ENCODE results near the gene DICER1. TPM values are rescaled to one million over a fixed set of nuclear protein-coding genes. Genes with fewer than 3 reads are reported as not detected.

DICER1 gene, protein sequence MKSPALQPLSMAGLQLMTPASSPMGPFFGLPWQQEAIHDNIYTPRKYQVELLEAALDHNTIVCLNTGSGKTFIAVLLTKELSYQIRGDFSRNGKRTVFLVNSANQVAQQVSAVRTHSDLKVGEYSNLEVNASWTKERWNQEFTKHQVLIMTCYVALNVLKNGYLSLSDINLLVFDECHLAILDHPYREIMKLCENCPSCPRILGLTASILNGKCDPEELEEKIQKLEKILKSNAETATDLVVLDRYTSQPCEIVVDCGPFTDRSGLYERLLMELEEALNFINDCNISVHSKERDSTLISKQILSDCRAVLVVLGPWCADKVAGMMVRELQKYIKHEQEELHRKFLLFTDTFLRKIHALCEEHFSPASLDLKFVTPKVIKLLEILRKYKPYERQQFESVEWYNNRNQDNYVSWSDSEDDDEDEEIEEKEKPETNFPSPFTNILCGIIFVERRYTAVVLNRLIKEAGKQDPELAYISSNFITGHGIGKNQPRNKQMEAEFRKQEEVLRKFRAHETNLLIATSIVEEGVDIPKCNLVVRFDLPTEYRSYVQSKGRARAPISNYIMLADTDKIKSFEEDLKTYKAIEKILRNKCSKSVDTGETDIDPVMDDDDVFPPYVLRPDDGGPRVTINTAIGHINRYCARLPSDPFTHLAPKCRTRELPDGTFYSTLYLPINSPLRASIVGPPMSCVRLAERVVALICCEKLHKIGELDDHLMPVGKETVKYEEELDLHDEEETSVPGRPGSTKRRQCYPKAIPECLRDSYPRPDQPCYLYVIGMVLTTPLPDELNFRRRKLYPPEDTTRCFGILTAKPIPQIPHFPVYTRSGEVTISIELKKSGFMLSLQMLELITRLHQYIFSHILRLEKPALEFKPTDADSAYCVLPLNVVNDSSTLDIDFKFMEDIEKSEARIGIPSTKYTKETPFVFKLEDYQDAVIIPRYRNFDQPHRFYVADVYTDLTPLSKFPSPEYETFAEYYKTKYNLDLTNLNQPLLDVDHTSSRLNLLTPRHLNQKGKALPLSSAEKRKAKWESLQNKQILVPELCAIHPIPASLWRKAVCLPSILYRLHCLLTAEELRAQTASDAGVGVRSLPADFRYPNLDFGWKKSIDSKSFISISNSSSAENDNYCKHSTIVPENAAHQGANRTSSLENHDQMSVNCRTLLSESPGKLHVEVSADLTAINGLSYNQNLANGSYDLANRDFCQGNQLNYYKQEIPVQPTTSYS (N-terminal part only)
- 32.0 and 44.1 TPM in 2 replicates for total RNA-seq

DNA sequence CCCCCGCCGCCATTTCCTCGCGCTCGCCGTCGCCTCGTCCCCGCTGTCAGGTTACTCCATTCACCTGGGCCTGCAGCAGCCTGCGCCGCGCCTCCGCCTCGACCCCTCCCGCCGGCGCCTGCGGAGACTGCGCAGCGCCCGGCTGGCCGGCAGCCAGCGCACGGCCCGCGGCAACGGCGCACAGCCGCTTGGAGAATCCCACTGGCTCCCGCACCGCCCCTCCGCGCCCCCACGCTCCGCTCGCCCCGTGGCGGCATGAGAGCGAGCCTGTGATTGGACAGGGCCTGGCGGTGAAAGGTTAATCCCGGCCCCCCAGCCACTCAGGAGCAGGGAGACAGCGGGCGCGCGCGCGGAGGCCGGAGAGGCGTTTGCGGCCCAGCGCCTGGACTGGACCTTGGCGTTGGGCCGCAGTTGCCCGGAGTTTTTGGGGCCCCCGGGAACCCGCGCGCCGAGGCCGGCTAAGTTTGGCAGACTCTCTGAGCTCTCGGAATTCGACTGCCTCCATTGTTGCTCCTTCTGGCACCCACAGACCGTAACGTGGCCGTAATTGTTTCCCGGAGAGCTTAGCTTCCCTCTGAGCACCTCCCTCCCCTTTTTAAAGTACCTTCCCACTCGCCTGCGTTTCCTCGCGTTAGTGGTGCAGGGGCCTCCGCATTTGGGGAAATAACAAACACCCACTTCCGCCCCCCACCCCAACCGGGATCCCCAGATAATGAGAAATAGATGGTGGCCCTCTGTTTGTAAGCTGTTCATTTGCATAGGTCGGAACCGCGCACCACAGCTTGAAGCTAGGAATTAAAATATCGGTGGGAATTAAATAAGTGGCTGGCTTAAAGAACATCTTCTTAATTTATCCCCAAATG is at the start of gene DICER1:
TSS of gene DICER1 (minus strand) at position 203 of the 863 bp plus-strand sequence. CDS start 24,071 bp downstream, outside the sequence.

Other genes with a start within 250 kb of the DICER1 start
- under 0.01 and 0.12 TPM in 2 replicates for gene CLMN, start 162.4 kb upstream of the DICER1 start, total RNA-seq